ENCODE data around the gene RPLP2.

RPLP2 gene

GRCh38 chr11:769887-770641 is 39.7 kb upstream of the RPLP2 start:
- H3K27ac Mint-ChIP-seq = no peak overlapping the region
- H3K27me3 Mint-ChIP-seq = no peaks in the 10 kb centered on the region
- no peaks in the 10 kb centered on the region for H3K9me3 Mint-ChIP-seq
- intact Hi-C loops (cut with micrococcal nuclease) = no loop called here
- H3K4me1 Mint-ChIP-seq (ENCODE audit: low read depth) = peaks cover 40% of the 10 kb centered on the region
- no peak overlapping the region for H3K4me3 Mint-ChIP-seq
- H3K36me3 Mint-ChIP-seq (ENCODE audit: low read depth) = peaks cover 96% of the 10 kb centered on the region

DNA sequence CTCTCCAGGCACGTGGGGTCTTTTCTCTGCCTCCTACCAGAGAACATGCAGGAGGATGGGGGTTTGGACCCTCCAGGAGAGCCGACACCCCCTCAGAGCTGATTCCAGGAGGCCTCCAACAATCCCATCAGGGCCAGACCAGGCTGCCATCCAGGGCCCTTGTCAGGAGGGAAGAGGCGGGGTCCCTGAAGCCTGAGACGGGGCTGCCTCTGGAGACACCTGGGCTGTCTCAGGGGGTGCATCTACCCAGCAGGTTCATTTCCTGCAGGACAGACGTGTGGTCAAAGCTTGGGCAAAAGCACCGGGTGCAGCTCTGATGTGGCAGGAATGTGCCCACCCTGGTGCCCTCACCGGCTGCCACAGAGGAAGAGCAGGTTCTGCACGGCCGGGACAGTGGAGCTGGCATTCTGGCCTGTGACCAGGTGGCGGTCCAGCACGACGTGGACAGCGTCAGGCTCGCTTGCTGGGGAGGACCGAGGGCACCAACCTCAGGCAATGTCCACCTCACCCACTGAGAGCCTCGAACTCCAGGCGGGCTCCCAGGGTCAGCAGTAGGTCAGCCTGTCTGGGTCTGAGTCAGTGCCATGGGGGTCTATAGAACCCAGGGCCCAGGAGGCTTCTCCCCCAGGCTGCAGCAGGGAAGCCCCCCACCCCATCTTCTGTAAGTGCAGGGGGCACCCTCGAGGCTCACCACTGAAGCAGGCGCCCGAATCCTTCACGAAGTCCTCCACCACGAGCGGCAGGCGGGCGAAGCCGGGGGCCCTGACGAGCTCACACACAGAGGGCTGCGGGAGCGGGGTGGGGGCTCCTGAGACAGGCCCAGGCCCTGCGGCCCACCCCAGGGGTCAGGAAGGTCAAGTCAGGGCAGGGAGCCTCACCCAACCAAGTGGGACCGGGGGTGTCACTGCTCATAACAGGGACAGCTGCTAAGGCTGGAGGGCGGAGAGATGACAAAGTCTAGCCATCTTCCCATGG is 38.8 kb upstream of the RPLP2 start:
- Mint-ChIP-seq H3K27ac (no peak overlapping the region), H3K27me3 (no peaks in the 10 kb centered on the region), H3K4me1 (ENCODE audit: low read depth) (peaks cover 40% of the 10 kb centered on the region), H3K4me3 (no peak overlapping the region), H3K36me3 (ENCODE audit: low read depth) (peaks cover 95% of the 10 kb centered on the region), H3K9me3 (no peaks in the 10 kb centered on the region)
- intact Hi-C loops (cut with micrococcal nuclease) = no loop called here

GRCh38 chr11:771617-772204 is 38.1 kb upstream of the RPLP2 start:
- Mint-ChIP-seq H3K27ac (no peak overlapping the region), H3K27me3 (no peaks in the 10 kb centered on the region), H3K36me3 (ENCODE audit: low read depth) (peaks cover 87% of the 10 kb centered on the region), H3K4me3 (no peak overlapping the region), H3K9me3 (no peaks in the 10 kb centered on the region), H3K4me1 (ENCODE audit: low read depth) (peaks cover 40% of the 10 kb centered on the region)
- intact Hi-C loops (cut with micrococcal nuclease) = no loop called here

- Mint-ChIP-seq H3K27ac (no peak overlapping the region), H3K4me1 (ENCODE audit: low read depth) (peaks cover 32% of the 10 kb centered on the region), H3K9me3 (no peaks in the 10 kb centered on the region), H3K4me3 (no peak overlapping the region), H3K27me3 (no peaks in the 10 kb centered on the region), H3K36me3 (ENCODE audit: low read depth) (peaks cover 77% of the 10 kb centered on the region)
- intact Hi-C loops (cut with micrococcal nuclease) = no loop called here
Observed at GRCh38 chr11:772429-773390, 37.1 kb upstream of the RPLP2 start.

- Mint-ChIP-seq H3K27ac (no peak overlapping the region), H3K36me3 (ENCODE audit: low read depth) (peaks cover 71% of the 10 kb centered on the region), H3K4me3 (no peak overlapping the region), H3K27me3 (no peaks in the 10 kb centered on the region), H3K9me3 (no peaks in the 10 kb centered on the region), H3K4me1 (ENCODE audit: low read depth) (peaks cover 37% of the 10 kb centered on the region)
- intact Hi-C loops (cut with micrococcal nuclease) = no loop called here
Observed at GRCh38 chr11:773425-773824, 36.3 kb upstream of the RPLP2 start.

- H3K36me3 Mint-ChIP-seq (ENCODE audit: low read depth) = peaks cover 73% of the 10 kb centered on the region
- H3K27ac Mint-ChIP-seq = no peak overlapping the region
- no peak overlapping the region for H3K4me3 Mint-ChIP-seq
- no peaks in the 10 kb centered on the region for H3K9me3 Mint-ChIP-seq
- intact Hi-C loops (cut with micrococcal nuclease) = no loop called here
- no peaks in the 10 kb centered on the region for H3K27me3 Mint-ChIP-seq
- H3K4me1 Mint-ChIP-seq (ENCODE audit: low read depth) = peaks cover 41% of the 10 kb centered on the region
Observed at GRCh38 chr11:773830-774229, 35.9 kb upstream of the RPLP2 start.

GRCh38 chr11:774873-775592 is 34.7 kb upstream of the RPLP2 start:
- peaks cover 73% of the 10 kb centered on the region for H3K36me3 Mint-ChIP-seq (ENCODE audit: low read depth)
- no peaks in the 10 kb centered on the region for H3K9me3 Mint-ChIP-seq
- H3K27me3 Mint-ChIP-seq = no peaks in the 10 kb centered on the region
- H3K4me3 Mint-ChIP-seq = peak overlapping the region; percentile 46
- H3K4me1 Mint-ChIP-seq (ENCODE audit: low read depth) = peaks cover 53% of the 10 kb centered on the region
- intact Hi-C loops (cut with micrococcal nuclease) = no loop called here
- no peak overlapping the region for H3K27ac Mint-ChIP-seq

GRCh38 chr11:776263-776560 is 33.6 kb upstream of the RPLP2 start:
- no peaks in the 10 kb centered on the region for H3K9me3 Mint-ChIP-seq
- H3K27me3 Mint-ChIP-seq = no peaks in the 10 kb centered on the region
- peak overlapping the region; percentile 90 for H3K4me3 Mint-ChIP-seq
- H3K4me1 Mint-ChIP-seq (ENCODE audit: low read depth) = peaks cover 59% of the 10 kb centered on the region
- H3K36me3 Mint-ChIP-seq (ENCODE audit: low read depth) = peaks cover 68% of the 10 kb centered on the region
- intact Hi-C loops (cut with micrococcal nuclease) = no loop called here
- H3K27ac Mint-ChIP-seq = peak overlapping the region; percentile 87

GRCh38 chr11:776561-777287 is 33.0 kb upstream of the RPLP2 start:
- no peaks in the 10 kb centered on the region for H3K9me3 Mint-ChIP-seq
- H3K27me3 Mint-ChIP-seq = peaks cover 2% of the 10 kb centered on the region
- H3K4me1 Mint-ChIP-seq (ENCODE audit: low read depth) = peaks cover 59% of the 10 kb centered on the region
- H3K27ac Mint-ChIP-seq = peak overlapping the region; percentile 87
- H3K36me3 Mint-ChIP-seq (ENCODE audit: low read depth) = peaks cover 62% of the 10 kb centered on the region
- H3K4me3 Mint-ChIP-seq = peak overlapping the region; percentile 90
- intact Hi-C loops (cut with micrococcal nuclease) = no loop called here

DNA sequence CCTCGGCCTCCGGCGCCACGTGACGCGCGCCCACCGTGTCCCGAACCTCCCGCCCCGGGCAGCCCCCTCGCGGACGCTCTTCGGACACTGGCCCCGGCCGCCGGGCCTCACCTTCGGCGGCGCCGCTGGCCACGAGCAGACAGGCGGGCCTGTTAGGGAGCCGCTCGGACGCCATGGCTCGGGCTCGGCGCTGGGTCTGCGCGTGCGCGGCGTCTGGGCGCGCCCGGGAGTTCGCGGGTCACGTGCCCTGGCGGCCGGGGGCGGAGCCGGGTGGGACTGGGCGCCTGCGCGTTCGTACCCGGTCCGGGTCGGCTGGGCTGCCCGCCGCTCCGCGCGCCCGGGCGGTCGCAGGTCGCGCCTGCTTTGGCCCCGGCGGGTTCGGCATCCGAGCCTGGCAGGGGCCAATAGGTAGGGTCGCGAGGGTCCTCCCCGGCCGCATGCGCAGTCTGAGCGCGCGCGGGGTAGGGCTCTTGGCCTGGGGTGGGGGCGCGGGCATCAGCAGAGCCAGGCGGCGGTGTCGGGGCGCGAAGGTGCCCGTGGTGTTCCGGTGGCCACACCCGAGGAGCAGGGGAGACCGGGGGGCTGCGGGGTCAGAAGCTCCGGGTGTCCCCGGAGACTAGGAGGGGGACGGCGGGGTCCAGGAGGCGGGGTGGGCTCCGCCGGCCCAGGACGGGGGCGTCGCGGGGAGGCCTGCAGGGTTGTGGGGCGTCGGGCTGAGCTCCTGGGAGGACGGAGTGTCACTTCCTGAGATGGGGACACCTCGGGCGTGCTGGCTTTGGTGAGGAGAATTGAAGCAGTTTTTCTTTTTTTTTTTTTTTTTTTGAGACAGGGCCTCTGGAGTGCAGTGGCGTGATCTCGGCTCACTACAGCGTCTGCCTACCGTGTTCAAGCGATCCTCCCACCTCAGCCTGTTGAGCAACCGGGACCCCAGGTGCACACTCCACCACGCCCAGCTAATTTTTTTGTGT is 32.2 kb upstream of the RPLP2 start, which contains the start of gene GATD1:
GATD1 (minus strand) TSS at position 200 of the 968 bp plus-strand sequence; CDS start at position 175, 25 bp downstream.
- H3K4me3 Mint-ChIP-seq = peak within 1 kb of the TSS; percentile 90
- peaks cover 54% of the 10 kb centered on the region for H3K36me3 Mint-ChIP-seq (ENCODE audit: low read depth)
- peaks cover 10% of the 10 kb centered on the region for H3K27me3 Mint-ChIP-seq
- H3K4me1 Mint-ChIP-seq (ENCODE audit: low read depth) = peaks cover 59% of the 10 kb centered on the region
- intact Hi-C loops (cut with micrococcal nuclease) = no loop called here
- H3K27ac Mint-ChIP-seq = peak within 1 kb of the TSS; percentile 87
- H3K9me3 Mint-ChIP-seq = no peaks in the 10 kb centered on the region

DNA sequence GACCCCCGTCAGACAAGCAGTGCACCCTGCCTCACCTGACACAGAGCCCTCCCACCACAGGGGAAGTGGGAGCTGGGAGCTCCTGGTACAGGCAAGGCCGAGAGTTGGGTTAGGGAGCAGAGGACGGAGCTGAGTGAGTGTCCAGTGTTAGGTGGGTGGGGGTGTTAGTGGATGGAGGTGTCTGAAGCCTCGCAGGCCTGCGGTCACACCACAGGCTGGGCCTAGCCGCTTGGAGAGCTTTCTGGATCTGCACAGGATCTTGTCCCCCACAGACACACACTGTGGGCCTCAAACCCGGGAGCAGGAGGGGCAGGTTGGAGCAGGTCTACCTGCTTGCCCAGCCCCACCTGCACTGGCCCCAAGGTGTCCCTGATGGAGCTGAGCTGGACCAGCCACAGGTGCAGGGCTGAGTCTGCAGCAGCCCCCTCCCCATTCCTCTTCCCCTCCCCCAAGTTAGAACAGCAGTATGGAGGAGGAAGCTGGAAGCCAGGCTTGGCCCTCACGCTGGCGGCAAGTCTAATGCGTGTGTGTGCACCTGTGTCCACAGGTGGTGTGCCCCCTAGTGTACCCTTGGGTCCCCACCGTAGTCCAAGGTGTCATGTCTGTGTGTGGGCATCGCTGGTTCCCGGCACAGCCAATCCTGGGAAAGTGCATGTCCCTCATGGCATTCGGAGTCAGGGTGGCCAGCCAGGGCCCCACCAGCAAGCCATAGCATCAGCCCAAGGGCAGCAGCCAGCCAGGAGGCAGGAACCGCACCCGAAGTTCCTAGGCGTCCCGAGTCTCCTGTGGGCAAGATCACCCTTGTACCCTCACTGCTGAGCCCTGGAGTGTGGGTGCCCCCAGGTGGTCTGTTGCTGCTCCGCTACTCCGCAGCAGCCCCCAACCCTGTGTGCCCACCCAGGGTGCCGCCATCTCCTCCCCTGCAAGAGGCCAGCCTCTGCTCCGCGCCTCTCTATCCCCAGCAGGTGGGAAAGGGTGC is 30.5 kb upstream of the RPLP2 start:
- no peak overlapping the region for H3K4me3 Mint-ChIP-seq
- no peaks in the 10 kb centered on the region for H3K9me3 Mint-ChIP-seq
- no peak overlapping the region for H3K27ac Mint-ChIP-seq
- H3K27me3 Mint-ChIP-seq = peaks cover 15% of the 10 kb centered on the region
- peaks cover 44% of the 10 kb centered on the region for H3K36me3 Mint-ChIP-seq (ENCODE audit: low read depth)
- intact Hi-C loops (cut with micrococcal nuclease) = no loop called here
- peaks cover 59% of the 10 kb centered on the region for H3K4me1 Mint-ChIP-seq (ENCODE audit: low read depth)

All from dendritic cell treated with granulocyte-macrophage colony-stimulating factor and Interleukin-4, amounts not matched to agents 40 ng/mL and 50 ng/mL, for 4 days (primary cell).